Inflammatory macrophage (primary cell): ENCODE measurements around the gene MAP3K14.

Experiments used
- DNase-seq, 2 donors: peaks; one replicate each; pipeline ENCODE4 v3.0.0-alpha.2; 2020 to 2022

Gene MAP3K14

DNA sequence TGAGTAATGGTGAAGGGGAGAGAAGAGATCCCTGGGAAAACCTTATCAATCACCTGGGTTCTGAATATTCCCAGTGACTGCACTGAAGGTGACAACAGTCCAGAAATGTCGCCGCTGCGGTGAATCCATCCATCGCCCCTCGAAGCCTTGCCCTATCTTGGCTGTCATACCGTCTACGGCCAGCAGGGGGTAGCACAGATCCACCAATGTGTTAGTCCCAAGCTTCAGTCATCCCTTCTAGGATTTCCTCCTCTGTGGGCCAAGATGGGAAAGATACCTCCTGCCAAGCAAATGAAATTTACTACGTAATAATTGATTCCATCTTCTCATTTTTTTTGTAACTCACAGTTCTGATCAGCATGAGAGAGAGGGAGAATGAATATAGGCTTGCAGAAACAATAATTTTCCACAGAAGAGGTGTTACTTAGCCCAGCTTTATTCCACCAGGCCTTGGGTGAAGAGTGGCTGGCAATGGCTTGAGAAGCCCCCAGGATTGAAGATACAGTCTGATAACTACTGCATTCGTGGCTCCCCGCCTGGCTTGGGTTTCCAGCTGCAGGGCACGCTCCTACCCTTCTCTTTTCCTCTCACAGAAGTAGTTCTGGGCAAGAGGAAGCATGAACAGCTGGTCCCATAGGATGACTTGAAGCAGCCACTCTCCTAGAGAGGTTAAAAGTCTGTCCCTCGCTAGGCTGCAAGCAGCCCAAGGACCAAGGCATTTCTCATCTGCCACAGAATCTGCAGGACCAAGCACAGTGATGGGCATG is 97.7 kb downstream of the MAP3K14 start:
- DNase-seq: peak; percentile 83 to 89
